ENCODE data around the gene SERHL2.
A peak's percentile ranks its signal among the peaks of the same experiment; 100 is the strongest.
"Not testable (repeated sequence)": the region's sequence is repeated elsewhere in the genome, so short reads cannot be mapped to it uniquely, and the experiment has no call there.

SERHL2 gene

DNA sequence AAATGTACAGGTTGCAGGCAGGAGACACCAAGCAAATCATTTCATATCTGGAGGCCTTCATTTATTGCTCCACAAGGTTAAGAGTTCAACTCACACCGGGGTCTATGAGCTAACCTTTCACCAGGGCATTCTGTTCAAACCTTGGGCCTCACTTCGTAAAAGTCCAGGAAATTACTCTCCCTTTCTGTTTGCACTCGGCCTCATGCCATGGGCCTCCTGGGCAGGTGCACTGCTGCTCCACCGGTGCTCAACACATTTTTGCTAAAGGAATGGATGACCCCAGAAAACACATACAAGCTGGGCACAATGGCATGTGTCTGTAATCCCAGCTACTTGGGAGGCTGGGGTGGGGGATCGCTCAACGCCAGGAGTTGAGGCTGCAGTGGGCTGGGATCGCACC lies 17.6 kb upstream of the SERHL2 start:
- DNase-seq: no peak

DNA sequence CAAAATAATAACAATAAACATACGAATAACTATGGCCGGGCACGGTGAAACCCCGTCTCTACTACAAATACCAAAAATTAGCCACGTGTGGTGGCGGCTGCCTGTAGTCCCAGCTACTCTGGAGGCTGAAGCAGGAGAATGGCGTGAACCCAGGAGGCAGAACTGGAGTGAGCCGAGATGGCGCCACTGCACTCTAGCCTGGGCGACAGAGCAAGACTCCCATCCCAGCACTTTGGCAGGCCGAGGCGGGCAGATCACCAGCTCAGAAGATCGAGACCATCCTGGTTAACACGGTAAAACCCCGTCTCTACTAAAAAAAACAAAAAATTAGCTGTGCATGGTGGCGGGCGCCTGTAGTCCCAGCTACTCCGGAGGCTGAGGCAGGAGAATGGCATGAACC lies 17.1 kb upstream of the SERHL2 start:
- not testable (repeated sequence) for DNase-seq

DNA sequence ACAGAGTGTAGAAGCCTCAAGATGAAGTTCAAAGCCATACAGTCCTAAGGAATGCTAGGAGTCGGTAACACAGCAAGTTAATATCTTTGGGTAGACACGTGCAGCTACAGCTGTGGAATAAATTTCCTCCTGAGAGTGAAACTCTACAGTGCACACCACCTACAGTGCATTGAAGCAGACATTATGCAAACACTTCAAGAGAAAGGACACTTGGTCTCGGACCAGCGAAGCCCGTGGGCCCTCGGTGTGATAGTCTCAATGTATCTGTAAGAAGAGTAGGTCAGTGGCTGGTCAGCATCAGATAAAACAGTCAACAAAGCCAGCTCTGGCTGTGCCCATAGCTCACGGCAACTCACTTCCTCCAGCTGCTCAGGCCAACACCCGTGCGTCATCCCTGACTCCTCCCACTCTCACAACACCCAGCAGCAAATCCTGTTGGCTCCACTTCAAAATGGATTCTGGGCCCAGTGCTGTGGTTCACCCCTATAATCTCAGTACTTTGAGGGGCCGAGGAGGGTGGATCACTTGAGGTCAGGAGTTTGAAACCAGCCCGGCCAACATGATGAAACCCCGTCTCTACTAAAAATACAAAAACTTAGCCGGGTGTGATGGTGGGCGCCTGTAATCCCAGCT lies 16.4 kb upstream of the SERHL2 start:
- not testable (repeated sequence) for DNase-seq

DNA sequence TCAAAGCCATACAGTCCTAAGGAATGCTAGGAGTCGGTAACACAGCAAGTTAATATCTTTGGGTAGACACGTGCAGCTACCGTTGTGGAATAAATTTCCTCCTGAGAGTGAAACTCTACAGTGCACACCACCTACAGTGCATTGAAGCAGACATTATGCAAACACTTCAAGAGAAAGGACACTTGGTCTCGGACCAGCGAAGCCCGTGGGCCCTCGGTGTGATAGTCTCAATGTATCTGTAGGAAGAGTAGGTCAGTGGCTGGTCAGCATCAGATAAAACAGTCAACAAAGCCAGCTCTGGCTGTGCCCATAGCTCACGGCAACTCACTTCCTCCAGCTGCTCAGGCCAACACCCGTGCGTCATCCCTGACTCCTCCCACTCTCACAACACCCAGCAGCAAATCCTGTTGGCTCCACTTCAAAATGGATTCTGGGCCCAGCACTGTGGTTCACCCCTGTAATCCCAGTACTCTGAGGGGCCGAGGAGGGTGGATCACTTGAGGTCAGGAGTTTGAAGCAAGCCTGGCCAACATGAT lies 14.5 kb upstream of the SERHL2 start:
- not testable (repeated sequence) for DNase-seq

DNA sequence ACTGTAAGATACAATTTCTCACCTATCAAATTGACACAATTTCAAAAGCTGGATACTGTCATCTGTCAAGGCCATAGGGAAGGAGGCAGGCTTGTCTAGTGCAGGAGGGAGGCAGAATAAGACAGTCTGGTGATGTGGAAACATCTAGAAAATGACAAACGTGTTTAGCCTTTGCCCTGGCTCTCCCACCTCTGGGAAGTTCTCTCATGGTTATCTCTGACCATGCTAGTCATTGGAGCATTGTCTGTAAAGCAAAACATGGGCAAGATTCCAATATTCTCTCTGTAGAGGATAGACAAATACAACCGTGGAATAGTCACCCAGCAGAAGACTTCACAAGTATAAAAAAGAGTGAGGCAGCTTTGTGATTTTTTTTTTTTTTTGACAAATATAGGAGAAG lies 9.1 kb upstream of the SERHL2 start:
- DNase-seq: no peak

DNA sequence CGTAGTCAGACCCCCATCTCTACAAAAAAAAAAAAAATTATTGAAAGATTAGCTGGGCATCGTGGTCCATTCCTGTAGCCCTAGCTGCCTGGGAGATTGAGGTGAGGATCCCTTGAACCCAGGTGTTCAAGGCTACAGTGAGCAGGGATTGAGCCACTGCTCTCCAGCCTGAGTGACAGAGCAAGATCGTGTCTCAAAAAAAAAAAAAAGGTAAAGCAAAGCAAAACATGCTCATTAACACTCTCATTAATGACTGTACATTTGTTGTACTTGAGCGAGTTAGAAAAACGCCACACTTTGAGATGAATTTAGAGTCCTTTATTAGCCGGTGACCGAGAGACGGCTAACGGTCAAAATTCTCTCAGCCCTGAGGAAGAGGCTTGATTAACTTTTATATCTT lies 6.2 kb upstream of the SERHL2 start:
- no peak for DNase-seq

DNA sequence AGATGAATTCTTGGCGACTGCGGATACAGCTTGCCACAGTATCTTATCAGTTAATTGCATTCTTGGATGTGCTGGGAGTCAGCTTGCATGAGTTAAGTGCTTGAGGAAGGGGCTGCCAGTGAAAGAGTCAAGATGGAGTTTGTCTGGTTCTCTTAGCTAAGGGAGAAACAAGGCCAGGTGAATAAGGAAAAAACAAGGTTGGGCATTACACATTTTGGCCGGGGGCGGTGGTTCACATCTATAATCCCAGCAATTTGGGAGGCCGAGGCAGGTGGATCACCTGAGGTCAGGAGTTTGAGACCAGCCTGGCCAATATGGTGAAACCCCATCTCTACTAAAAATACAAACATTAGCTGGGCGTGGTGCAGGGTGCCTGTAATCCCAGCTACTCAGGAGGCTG lies 5.6 kb upstream of the SERHL2 start:
- DNase-seq: not testable (repeated sequence)

DNA sequence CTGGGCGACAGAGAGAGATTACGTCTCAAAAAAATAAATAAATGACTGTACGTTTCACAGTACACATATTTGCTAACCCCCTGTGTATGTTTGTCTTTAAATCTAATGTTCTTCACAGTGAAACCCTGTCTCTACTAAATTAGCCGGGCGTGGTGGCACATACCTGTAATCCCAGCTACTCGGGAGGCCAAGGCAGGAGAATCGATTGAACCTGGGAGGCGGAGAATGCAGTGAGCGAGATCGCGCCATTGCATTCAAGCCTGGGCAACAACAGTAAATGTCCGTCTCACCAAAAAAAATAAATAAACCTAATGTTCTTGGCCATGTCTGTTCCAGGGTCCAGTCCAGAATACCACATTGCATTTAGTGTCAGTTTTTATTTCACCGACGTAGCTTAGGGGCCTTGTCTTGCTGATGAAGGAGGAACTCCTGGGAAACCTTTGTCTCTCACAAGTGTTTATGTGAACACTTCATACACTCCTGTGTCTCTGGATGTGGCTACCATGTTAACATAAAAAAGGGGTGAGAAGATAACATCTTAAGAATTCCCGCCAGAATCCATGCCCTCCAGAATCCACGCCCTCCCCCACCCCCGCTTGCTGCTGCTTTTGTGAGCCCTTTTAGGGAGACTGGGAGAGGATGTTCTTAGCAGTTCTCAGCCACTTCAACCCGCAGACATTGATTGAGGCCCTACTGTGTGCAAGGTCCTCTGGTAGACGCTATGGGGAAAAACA lies 5.0 kb upstream of the SERHL2 start:
- no peak for DNase-seq

DNA sequence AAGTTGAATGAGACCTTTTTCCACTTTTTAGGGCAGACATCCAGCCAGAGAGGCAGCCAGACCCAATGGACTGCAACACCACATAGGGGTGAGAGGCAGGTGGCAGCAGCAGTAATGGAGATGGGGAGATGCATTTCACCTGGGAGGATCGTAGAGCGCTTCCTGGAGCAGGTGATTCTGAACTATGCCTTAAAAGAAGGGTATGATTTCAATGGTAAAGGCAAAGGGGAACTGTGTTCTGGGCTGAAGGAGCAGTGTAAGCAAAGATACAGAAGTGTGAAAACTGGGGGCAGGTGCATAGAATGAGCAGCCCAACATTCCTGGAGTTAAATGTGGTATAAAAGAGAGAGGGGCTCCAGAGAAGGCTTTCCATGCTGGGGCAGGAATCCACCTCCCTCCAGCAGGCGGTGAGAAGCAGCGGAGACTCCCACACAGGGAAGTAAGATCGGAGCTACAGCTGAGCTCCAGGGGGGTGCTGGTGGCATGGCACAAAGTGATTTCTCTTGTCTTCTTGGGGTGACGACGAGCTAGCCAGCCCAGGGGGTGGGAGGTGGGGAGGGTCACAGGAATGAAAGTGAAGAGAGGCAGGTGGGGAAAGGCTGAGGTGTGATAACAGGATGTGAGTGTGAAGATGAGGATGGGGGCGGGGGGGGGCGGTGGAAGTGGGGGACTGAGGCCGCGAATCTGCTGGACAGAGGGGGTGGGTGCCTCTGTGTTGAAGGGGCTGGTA lies 4.3 kb upstream of the SERHL2 start:
- no peak for DNase-seq

DNA sequence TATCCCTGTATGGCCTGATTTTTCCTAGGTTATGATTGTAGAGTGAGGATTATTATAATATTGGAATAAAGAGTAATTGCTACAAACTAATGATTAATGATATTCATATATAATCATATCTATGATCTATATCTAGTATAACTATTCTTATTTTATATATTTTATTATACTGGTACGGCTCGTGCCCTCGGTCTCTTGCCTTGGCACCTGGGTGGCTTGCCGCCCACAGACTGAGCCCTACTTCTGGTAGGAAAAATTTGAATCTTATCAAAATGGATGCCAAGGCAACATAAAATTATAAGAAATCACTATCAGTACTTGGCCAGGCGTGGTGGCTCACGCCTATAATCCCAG lies 1.5 kb upstream of the SERHL2 start:
- not testable (repeated sequence) for DNase-seq

DNA sequence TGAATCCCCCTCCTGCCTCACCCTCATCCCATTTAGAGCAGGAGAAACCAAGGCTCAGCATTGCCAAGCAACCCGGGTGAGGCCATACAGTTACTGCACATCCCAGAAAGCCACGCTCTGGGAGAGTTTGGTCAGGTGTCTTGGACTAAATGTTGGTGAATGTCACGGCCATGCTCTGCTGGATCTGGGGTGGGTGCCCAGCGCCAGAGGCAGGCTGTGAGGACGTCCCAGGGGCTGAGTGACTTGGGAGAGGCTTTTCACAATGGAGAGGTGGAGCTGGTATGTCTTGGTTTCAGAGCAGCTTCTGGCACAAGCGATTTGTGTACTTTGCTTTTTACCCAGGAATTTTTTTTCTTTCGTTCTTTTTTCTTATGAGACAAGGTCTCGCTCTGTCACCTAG lies 6.6 kb downstream of the SERHL2 start:
- no peak for DNase-seq

DNA sequence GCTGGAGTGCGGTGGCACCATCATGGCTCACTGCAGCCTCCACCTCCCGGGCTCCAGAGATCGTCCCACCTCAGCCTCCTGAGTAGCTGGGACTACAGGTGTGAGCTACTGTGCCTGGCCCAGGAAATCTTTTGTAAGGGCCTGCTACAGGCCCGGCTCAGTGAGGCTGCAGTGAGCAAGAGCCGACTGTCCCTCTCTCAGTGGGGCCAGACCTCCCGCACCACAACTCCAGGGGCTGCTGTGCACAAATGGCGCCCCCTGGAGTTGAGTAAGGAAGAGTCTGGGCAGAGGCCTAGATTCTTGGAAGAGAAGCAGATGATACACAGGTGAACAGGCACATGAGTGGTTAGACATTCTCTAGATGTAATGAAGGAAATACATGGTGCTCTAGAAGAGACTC lies 7.0 kb downstream of the SERHL2 start:
- no peak for DNase-seq

DNA sequence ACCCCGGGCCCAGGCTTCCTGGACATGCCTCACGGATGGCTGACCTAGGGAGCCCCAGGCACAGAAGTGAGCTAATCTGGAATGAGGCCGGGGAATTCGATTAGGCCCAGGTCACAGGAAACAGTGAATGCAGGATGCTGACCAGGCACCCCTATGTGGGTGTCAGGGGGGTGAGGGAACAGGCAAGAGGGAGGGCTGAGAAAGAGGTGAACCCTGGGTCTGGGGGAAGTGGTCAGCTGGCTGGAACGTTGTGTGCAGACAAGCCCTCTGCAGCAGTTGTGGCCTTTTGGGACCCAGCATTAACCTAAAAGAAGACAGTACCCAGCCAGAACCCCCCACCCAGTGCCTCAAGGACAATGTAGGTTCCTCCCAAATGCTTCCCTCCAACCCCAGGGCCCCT lies 8.1 kb downstream of the SERHL2 start:
- peak; percentile 48 for DNase-seq

DNA sequence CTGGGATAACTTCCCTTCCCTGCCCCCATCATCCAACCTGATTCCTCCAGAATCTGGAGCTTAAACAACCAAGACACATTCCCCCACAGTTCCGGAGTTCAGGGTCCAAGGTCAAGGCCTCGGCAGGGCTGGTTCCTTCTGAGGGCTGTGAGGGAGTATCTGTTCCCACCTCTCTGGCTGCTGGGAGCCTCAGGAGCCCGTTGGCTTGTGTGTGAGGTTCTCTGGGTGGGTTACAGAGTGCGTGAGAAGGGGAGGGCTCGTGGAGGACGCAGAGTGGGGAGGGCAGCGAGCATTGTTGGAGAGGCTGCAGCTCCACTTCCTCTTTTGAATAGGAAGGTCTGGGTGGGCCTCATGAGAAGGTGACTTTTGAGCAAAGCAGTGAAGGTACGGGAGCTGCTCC lies 8.5 kb downstream of the SERHL2 start:
- no peak for DNase-seq

DNA sequence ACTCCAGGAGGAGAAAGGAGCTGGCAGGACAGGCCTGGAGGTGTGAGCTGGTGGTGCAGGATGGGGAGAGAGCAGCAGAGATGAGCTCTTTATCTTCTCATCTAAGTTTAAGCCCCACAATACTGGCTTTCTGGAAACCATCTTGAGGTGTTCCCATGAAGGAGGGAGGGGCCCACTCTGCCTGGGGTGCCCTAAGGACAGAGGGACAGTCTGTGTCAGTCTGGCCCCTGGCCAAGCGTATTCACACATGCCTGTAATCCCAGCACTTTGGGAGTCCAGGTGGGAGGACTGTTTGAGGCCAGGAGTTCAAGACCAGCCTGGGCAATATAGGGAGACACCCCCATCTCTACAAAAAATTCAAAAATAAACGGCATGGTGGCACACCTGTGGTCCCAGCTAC lies 8.9 kb downstream of the SERHL2 start:
- DNase-seq: no peak

DNA sequence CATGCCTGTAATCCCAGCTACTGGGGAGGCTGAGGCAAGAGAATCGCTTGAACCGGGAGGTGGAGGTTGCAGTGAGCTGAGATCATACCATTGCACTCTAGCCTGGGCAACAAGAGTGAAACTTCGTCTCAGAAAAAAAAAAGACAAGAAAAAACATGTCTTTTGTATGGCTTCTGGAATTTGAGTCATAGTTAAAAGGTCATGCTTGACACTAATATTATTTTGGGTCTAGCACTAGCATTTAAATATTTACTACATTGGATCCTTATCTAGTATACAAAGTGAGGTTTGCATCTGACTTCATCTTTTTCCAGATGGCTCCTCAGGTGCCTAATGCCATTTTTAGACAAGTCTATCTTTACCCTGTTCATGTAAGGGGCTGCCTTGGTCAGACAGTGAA lies 10.2 kb downstream of the SERHL2 start:
- DNase-seq: not testable (repeated sequence)

DNA sequence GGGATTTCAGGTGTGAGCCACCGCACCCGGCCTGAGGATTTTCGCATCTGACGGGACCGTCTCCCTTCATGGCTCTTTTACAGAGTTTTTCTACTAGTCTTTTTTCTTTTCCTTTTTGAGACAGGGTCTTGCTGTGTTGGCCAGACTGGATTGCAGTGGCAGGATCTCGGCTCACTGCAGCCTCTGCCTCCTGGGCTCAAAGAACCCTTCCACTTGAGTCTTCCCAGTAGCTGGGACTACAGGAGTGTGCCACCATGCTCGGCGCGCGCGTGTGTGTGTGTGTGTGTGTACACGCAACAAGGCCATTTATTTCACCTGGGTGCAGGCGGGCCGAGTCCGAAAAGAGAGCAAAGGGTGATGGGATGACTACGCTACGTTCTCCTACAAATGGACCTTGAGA lies 10.9 kb downstream of the SERHL2 start:
- no peak for DNase-seq

DNA sequence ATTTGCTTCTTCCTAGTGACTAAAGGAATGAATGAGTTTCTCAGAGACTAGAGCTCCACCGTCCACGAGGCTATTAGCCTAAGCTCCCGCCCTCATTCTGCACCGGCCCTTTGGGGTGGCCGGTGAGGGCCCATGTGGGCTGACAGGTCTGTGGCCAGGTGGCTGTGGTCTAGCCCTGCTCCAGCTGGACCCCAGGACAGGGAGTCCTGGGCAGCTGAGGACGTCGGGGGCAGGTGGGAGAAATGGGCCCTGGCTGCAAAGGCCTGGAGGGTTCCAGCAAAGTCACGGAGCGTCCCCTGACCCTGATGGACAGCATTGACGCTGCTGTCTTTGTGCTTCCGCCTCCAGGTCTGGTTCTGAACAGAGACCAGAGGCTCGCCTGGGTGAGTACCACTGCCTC lies 12.2 kb downstream of the SERHL2 start:
- no peak for DNase-seq

DNA sequence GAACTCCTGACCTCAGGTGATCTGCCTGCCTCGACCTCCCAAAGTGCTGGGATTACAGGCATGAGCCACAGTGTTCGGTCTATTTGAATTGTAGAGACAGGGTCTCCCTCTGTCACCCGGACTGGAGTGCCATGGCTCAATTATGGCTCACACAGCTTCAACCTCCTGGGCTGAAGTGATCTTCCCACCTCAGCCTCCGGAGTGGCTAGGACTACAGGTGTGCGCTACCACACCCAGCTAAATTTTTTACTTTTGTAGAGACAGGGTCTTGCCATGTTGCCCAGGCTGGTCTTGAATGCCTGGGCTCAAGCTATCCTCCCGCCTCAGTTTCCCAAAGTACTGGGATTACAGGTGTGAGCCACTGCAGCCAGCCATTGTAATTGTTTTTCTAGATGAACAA lies 14.2 kb downstream of the SERHL2 start:
- not testable (repeated sequence) for DNase-seq

DNA sequence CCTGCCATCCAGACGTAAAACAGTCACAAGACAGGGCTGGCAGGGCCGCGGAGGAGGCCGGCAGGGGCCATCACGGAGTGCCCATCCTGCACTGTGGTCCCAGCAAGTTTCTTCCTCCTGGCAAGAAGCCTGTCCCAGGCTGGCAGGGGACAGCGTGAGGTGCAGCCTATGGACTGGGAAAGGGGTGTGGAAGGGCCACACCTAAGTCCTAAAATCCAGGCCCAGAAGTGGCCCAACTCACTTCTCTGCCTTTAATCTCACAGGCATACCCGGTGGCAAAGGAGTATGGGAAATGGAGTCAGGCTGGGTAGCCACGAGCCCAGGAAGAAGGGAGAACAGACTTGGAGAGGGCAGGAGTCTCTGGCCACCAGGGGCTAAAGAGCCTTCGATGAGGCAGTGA lies 16.8 kb downstream of the SERHL2 start:
- DNase-seq: not testable (repeated sequence)

DNA sequence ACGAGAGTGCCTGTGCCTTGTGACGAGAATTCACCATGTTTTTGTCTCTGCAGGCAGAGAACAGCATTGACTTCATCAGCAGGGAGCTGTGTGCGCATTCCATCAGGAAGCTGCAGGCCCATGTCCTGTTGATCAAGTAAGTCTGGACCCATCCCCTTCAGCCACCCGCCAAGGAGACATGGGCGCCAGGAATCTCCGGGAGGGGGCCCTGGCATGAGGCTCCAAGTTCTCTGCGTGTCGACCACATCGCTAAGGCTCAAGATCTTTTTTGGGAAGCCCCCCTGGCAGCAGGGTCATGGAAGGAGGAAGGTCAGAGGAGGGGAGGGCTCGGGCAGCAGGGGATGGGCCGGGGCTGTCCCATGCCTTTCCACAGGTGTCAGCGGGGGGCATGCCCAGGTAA lies 17.3 kb downstream of the SERHL2 start:
- DNase-seq: not testable (repeated sequence)

DNA sequence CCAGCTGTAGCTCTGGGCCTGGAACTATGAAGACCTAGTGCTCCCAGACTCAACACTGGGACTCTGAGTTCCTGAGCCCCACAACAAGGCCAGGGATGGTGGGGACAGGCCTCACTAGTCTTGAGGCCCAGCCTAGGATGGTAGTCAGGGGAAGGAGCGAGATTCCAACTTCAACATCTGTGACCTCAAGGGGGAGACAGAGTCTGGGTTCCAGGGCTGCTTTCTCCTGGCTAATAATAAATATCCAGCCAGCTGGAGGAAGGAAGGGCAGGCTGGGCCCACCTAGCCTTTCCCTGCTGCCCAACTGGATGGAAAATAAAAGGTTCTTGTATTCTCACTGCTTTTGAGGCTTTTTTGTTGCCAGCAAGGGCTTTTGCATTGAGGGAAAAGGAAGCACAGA lies 20.3 kb downstream of the SERHL2 start:
- DNase-seq: not testable (repeated sequence)

DNA sequence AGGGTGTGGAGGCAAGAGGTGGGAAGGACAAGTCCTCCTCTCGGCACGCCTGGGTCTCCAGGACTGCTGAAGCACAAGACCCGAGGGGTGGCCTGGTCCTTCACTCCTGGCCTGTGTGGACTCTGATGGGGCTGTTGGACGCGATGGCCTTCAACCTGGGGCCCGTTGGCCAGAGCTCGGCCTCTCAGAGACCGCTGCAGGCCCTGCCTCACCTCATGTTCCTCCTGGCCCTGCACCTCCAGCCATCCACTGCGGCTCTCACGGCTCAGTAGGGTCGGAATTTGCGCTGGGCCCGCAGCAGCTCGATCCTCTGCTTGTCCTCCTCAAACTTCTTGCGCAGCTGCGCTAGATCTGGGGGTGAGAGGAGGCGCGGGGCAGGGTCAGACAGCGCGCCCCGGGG lies 20.7 kb downstream of the SERHL2 start:
- not testable (repeated sequence) for DNase-seq

DNA sequence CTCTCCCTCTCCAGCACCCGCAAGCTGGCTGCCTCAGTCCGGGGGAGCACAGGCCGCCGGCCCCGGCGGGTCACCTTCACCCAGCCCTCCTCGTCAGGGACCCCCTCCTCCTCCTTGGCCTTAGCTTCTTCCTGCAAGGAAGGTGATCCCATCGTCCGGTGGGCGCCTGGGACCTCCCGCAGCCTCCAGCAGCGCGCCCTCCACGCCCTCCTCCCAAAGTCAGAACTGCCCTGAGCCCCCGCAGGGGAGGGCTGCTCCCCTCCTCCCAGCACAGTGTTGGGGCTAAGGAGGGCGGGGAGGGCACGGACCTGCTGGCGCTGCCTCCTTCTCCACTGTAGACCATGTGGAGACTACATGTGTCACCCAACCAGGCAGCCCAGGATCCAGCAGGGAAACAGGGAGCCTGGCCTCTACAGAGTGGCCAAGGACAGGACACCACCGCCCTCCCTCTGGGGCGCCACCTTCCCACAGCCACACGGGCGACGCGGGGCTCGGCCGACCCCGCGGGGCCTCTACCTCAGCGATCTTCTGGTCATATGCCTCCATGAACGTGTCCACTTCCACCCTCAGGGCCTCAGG lies 22.3 kb downstream of the SERHL2 start:
- not testable (repeated sequence) for DNase-seq

Measured in activated CD8-positive, alpha-beta memory T cell treated with anti-CD3 and anti-CD28 coated beads for 24 hours (primary cell).